ENCODE data around the gene RASA1.

DNA sequence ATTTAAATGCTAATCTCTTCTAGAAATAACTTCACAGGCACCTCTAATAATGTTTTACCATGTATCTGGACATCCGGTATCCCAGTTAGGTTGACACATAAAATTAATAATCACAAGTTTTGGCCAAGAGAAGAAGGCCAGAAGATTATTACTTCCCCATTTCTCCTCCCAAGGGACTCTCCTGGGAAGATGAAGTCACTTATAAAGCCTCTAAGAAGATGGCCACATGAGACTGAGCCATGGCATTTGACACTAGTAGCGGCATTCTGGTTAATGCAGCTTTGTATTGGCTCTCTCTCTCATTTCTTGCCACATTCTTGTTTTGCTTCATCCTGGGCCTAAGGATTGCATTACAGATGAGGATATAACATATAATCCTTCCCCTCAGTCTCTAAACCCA, 34.5 kb upstream of the RASA1 start:
- no peak for TF ChIP-seq HDAC6 (IDR thresholded peaks at IDR 0.05; ENCODE audit: low read depth, low read length)
- no peak for TF ChIP-seq SRSF3 (IDR thresholded peaks at IDR 0.05; ENCODE audit: insufficient read depth, low read length)
- TF ChIP-seq, protein P1, sequence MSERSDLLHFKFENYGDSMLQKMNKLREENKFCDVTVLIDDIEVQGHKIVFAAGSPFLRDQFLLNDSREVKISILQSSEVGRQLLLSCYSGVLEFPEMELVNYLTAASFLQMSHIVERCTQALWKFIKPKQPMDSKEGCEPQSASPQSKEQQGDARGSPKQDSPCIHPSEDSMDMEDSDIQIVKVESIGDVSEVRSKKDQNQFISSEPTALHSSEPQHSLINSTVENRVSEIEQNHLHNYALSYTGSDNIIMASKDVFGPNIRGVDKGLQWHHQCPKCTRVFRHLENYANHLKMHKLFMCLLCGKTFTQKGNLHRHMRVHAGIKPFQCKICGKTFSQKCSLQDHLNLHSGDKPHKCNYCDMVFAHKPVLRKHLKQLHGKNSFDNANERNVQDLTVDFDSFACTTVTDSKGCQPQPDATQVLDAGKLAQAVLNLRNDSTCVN (CRISPR knock-in tag; IDR thresholded peaks at IDR 0.05), result no peak
- TF ChIP-seq GATA2 (CRISPR knock-in tag; IDR thresholded peaks at IDR 0.05), result no peak

Data from K562 (cell line).